B cell (primary cell): ENCODE results near the gene BANP.

Experiments used
- CTCF ChIP-seq: fragments of 200-600 bp; IDR thresholded peaks from one replicate; pipeline ENCODE4 v1.8.0; 2022; ENCODE audit warnings: antibody characterized with exemption, mild to moderate bottlenecking
- EZH2 ChIP-seq: IDR thresholded peaks from 2 replicates; pipeline ENCODE4 v1.6.1; 2012; ENCODE audit warnings: borderline replicate concordance, low read depth, mild to moderate bottlenecking, moderate library complexity, low read length; ENCODE audit not compliant: insufficient read depth, poor library complexity, severe bottlenecking

- no peak for TF ChIP-seq CTCF
- no peak for TF ChIP-seq EZH2
Measured at GRCh38 chr16:88023786-88024185, 72.6 kb downstream of the BANP start.
